CD8-positive, alpha-beta memory T cell (primary cell): ENCODE data around the gene SFMBT1. TPM values are rescaled to one million over a fixed set of nuclear protein-coding genes. Genes with fewer than 3 reads are reported as not detected.

Experiments used
- CTCF ChIA-PET: fragments of 350-600 bp; sonication (Branson Sonifier 250); formaldehyde crosslinking; loops from one replicate; lab custom pipeline; 2021; ENCODE audit warnings: antibody characterized with exemption; lab: Charles Lee
- POLR2A ChIA-PET: fragments of 350-600 bp; sonication (Branson Sonifier 250); formaldehyde crosslinking; loops from one replicate; lab custom pipeline; 2021; ENCODE audit warnings: antibody characterized with exemption; lab: Charles Lee
- DNase-seq, 5 donors: peaks; one replicate each; pipeline versions ENCODE4 v3.0.0 to v3.0.0-alpha.2; 2020 to 2022; ENCODE audit warnings: mixed read lengths in 1 of 5
- H3K27ac ChIP-seq: one replicate; pipeline ENCODE4 v1.7.0; 2013; ENCODE audit warnings: low read depth, mild to moderate bottlenecking, low read length, moderate library complexity
- H3K27me3 ChIP-seq: 2 replicates; pipeline ENCODE4 v1.7.0; 2013; ENCODE audit warnings: low read length, mild to moderate bottlenecking; ENCODE audit not compliant: insufficient read depth, poor library complexity, severe bottlenecking
- H3K36me3 ChIP-seq: 2 replicates; pipeline ENCODE4 v1.7.0; 2013; ENCODE audit warnings: mild to moderate bottlenecking, low read length, moderate library complexity; ENCODE audit not compliant: insufficient read depth
- H3K4me1 ChIP-seq: 2 replicates; pipeline ENCODE4 v1.7.0; 2013; ENCODE audit warnings: mild to moderate bottlenecking, low read length, moderate library complexity; ENCODE audit not compliant: insufficient read depth
- H3K4me3 ChIP-seq: 2 replicates; pipeline ENCODE4 v1.7.0; 2013; ENCODE audit warnings: mild to moderate bottlenecking, low read length
- H3K9me3 ChIP-seq: 2 replicates; pipeline ENCODE4 v1.7.0; 2013; ENCODE audit warnings: mild to moderate bottlenecking, low read length
- H3K27ac Mint-ChIP-seq, 8 donors: one replicate each; pipeline ENCODE4 v1.8.0; 2020 to 2021; ENCODE audit warnings: mixed read lengths in 8 of 8, mild to moderate bottlenecking in 6 of 8, inconsistent platforms in 3 of 8, moderate library complexity in 3 of 8
- H3K27me3 Mint-ChIP-seq, 2 donors: one replicate each; pipeline ENCODE4 v1.8.0; 2020 to 2021; ENCODE audit warnings: mixed read lengths in 2 of 2, mild to moderate bottlenecking in 1 of 2, moderate library complexity in 1 of 2
- H3K36me3 Mint-ChIP-seq, 3 donors: one replicate each; pipeline ENCODE4 v1.8.0; 2020 to 2021; ENCODE audit warnings: mixed read lengths in 3 of 3, inconsistent platforms in 1 of 3, mild to moderate bottlenecking in 1 of 3
- H3K4me1 Mint-ChIP-seq, 3 donors: one replicate each; pipeline ENCODE4 v1.8.0; 2020 to 2021; ENCODE audit warnings: mixed read lengths in 3 of 3, inconsistent platforms in 1 of 3, mild to moderate bottlenecking in 1 of 3
- H3K4me3 Mint-ChIP-seq, 7 donors: one replicate each; pipeline ENCODE4 v1.8.0; 2020 to 2021; ENCODE audit warnings: mixed read lengths in 7 of 7, mild to moderate bottlenecking in 6 of 7, moderate library complexity in 4 of 7, inconsistent platforms in 2 of 7
- H3K9me3 Mint-ChIP-seq, 5 donors: one replicate each; pipeline ENCODE4 v1.8.0; 2020 to 2022; ENCODE audit warnings: mixed read lengths in 5 of 5, mild to moderate bottlenecking in 3 of 5, moderate library complexity in 2 of 5, inconsistent platforms in 1 of 5
- polyA plus RNA-seq: library from polyadenylated mRNA; unstranded; fragments of 300-500 nt; fragmentation: Illumina TruSeq; gene quantifications from one replicate; pipeline ENCODE4 v1.2.3, GENCODE V29; 2021
- total RNA-seq, 2 experiments: library from RNA; stranded (reverse); gene quantifications; one replicate each; pipeline ENCODE4 v1.2.3, GENCODE V29; 2021

The SFMBT1 gene
- total and polyA plus RNA-seq, 3 experiments from 2014 or later = 17.0 to 21.0 (median 18.3) TPM

DNA sequence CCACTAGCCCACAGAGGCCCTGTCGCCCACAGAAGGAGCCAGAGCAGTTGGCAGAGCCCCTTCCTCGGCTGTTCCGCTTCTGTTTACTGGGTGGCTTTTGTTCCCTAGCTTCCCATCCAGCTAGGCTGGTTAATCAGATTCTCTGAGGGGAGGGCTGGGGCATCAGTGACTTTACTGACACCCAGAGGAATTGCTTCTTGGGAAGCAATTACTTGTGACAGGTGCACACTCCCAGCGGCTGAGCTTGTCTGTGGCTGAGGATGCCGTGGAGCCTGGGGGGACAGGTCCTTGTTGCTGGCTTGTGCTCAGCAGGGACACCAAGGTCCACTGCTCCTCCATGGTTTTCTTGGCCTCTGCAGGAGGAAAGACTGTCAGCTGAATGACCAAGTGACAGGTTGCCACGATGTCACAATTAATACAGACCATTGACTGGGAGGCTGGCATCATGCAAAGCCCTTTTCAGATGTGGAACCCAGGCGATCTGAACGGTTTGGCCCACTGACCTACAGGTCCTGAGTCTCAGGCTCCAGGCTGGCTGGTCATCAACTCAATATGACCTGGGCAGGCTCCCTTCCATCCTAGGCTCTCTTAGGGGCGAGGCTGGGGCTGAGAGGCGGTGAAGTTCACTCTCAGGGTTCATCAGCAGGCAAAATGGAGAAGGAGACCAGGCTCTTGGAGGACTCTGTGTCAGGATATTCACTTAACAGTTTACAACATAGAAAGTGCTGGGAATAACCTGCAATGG lies 31.8 kb upstream of the SFMBT1 start:
- H3K36me3 ChIP-seq = no peaks in the 10 kb centered on the region
- DNase-seq = no peak
- Mint-ChIP-seq H3K27me3 (no peaks in the 10 kb centered on the region), H3K9me3 (no peaks in the 10 kb centered on the region), H3K4me1 (peaks cover 7 to 11% (median 8%) of the 10 kb centered on the region in 3 donors), H3K27ac (peak overlapping the region in 1 of 8 donors; percentile 27), H3K4me3 (no peak overlapping the region), H3K36me3 (peaks cover 0 to 3% (median 0%) of the 10 kb centered on the region in 3 donors)
- no peak overlapping the region for H3K27ac ChIP-seq
- ChIA-PET POLR2A (no interaction called here), CTCF (no interaction called here)
- no peaks in the 10 kb centered on the region for H3K27me3 ChIP-seq
- H3K4me1 ChIP-seq = no peaks in the 10 kb centered on the region
- no peaks in the 10 kb centered on the region for H3K9me3 ChIP-seq
- H3K4me3 ChIP-seq = no peak overlapping the region

DNA sequence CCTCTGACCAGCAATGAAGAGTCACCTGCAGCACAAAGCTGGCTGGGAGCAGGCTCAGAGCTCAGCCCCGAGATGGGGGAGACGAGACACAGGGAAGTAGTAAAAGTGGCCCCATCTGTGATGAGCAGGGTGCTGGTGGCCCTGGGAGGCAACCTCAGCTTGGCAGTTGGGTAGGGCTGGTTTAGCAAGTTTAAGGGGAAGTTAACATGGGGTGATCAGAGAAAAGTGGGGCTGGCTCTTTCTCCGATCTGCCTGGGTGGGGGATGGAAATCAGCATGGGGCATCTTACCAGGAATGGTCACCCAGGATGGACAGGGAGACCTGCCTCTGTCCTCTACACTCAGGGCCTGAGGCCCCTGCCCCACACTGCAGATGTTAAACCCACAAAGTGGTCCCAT lies 29.9 kb upstream of the SFMBT1 start:
- H3K27ac Mint-ChIP-seq = peak overlapping the region in 1 of 8 donors; percentile 58
- no peaks in the 10 kb centered on the region for H3K9me3 ChIP-seq
- DNase-seq = no peak
- no peaks in the 10 kb centered on the region for H3K27me3 ChIP-seq
- ChIA-PET POLR2A (no interaction called here), CTCF (interaction anchor here (0.9 kb wide), 1 partner anchor 29 kb away, joined by 3 read pairs; no protein-coding TSS in a partner anchor)
- H3K36me3 ChIP-seq = no peaks in the 10 kb centered on the region
- H3K9me3 Mint-ChIP-seq = no peaks in the 10 kb centered on the region
- no peak overlapping the region for H3K4me3 ChIP-seq
- H3K4me3 Mint-ChIP-seq = peak overlapping the region in 2 of 7 donors; percentile 43 to 46
- H3K4me1 ChIP-seq = peaks cover 10% of the 10 kb centered on the region
- H3K36me3 Mint-ChIP-seq = peaks cover 0 to 3% (median 0%) of the 10 kb centered on the region in 3 donors
- no peaks in the 10 kb centered on the region for H3K27me3 Mint-ChIP-seq
- no peak overlapping the region for H3K27ac ChIP-seq
- H3K4me1 Mint-ChIP-seq = peaks cover 13 to 23% (median 14%) of the 10 kb centered on the region in 3 donors

GRCh38 chr3:53074761-53075742 lies 29.2 kb upstream of the SFMBT1 start:
- POLR2A ChIA-PET = no interaction called here
- H3K9me3 ChIP-seq = no peaks in the 10 kb centered on the region
- no peak for DNase-seq
- Mint-ChIP-seq H3K4me1 (peaks cover 13 to 23% (median 14%) of the 10 kb centered on the region in 3 donors), H3K9me3 (no peaks in the 10 kb centered on the region), H3K27ac (peak overlapping the region in 7 of 8 donors; percentile 28 to 86 (median 69)), H3K4me3 (peak overlapping the region in 3 of 7 donors; percentile 9 to 50 (median 25)), H3K36me3 (peaks cover 0 to 3% (median 0%) of the 10 kb centered on the region in 3 donors), H3K27me3 (no peaks in the 10 kb centered on the region)
- no peaks in the 10 kb centered on the region for H3K27me3 ChIP-seq
- no peak overlapping the region for H3K4me3 ChIP-seq
- H3K4me1 ChIP-seq = peaks cover 10% of the 10 kb centered on the region
- H3K27ac ChIP-seq = no peak overlapping the region
- CTCF ChIA-PET = interaction anchor here (0.9 to 1.4 kb wide), 3 partner anchors 8 to 231 kb away, joined by 3 read pairs; no protein-coding TSS in a partner anchor
- no peaks in the 10 kb centered on the region for H3K36me3 ChIP-seq

DNA sequence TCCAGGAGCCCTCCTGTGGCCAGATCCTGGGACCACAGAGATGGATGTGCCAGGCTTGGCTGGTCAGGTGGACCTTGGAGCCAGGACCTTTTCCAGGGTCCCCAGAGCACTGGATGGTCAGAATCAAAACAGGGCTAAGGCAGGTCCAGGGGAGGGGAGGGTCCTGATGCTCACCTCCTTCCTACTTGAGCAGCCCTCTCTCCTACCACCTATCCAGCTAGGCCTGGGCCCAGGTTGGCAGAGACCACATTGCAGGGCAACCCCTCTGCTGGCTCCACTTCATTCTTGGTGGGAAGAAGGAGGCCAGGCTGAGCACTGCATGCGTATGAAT lies 28.5 kb upstream of the SFMBT1 start:
- POLR2A ChIA-PET = interaction anchor here (1.1 kb wide), 1 partner anchor 304 kb away, joined by 3 read pairs; the partner anchor contains the start of gene NEK4
- DNase-seq = no peak
- no peaks in the 10 kb centered on the region for H3K27me3 ChIP-seq
- H3K9me3 ChIP-seq = no peaks in the 10 kb centered on the region
- CTCF ChIA-PET = interaction anchor here (1.1 to 1.4 kb wide), 2 partner anchors 9 to 230 kb away, joined by 3 read pairs; no protein-coding TSS in a partner anchor
- no peaks in the 10 kb centered on the region for H3K36me3 ChIP-seq
- H3K27ac Mint-ChIP-seq = peak overlapping the region; percentile 28 to 86 (median 54)
- H3K4me1 ChIP-seq = peaks cover 10% of the 10 kb centered on the region
- H3K27me3 Mint-ChIP-seq = no peaks in the 10 kb centered on the region
- H3K4me1 Mint-ChIP-seq = peaks cover 13 to 23% (median 14%) of the 10 kb centered on the region in 3 donors
- no peak overlapping the region for H3K4me3 ChIP-seq
- no peak overlapping the region for H3K27ac ChIP-seq
- H3K9me3 Mint-ChIP-seq = no peaks in the 10 kb centered on the region
- peaks cover 0 to 3% (median 0%) of the 10 kb centered on the region in 3 donors for H3K36me3 Mint-ChIP-seq
- H3K4me3 Mint-ChIP-seq = peak overlapping the region; percentile 9 to 73 (median 52)

- Histone ChIP-seq H3K9me3 (no peaks in the 10 kb centered on the region), H3K27ac (peak overlapping the region; percentile 72), H3K4me1 (peaks cover 10% of the 10 kb centered on the region), H3K4me3 (peak overlapping the region; percentile 88), H3K27me3 (no peaks in the 10 kb centered on the region), H3K36me3 (no peaks in the 10 kb centered on the region)
- Mint-ChIP-seq H3K36me3 (peaks cover 0 to 3% (median 0%) of the 10 kb centered on the region in 3 donors), H3K27me3 (no peaks in the 10 kb centered on the region), H3K4me3 (peak overlapping the region; percentile 85 to 96 (median 91)), H3K27ac (peak overlapping the region; percentile 86 to 98 (median 94)), H3K4me1 (peaks cover 13 to 23% (median 14%) of the 10 kb centered on the region in 3 donors), H3K9me3 (no peaks in the 10 kb centered on the region)
- no peak for DNase-seq
- POLR2A ChIA-PET = interaction anchor here (1.0 to 1.1 kb wide), 2 partner anchors 10 to 303 kb away, joined by 3 read pairs; partner anchors contain the start of gene NEK4
- CTCF ChIA-PET = interaction anchor here (1.1 to 1.4 kb wide), 3 partner anchors 10 to 230 kb away, joined by 3 to 6 read pairs (median 3); no protein-coding TSS in a partner anchor
Observed at GRCh38 chr3:53073553-53074365, 27.9 kb upstream of the SFMBT1 start.

GRCh38 chr3:53072653-53073552 lies 27.0 kb upstream of the SFMBT1 start:
- H3K4me1 Mint-ChIP-seq = peaks cover 13 to 23% (median 14%) of the 10 kb centered on the region in 3 donors
- H3K9me3 Mint-ChIP-seq = no peaks in the 10 kb centered on the region
- peaks cover 0 to 3% (median 0%) of the 10 kb centered on the region in 3 donors for H3K36me3 Mint-ChIP-seq
- H3K27ac ChIP-seq = peak overlapping the region; percentile 72
- no peaks in the 10 kb centered on the region for H3K27me3 ChIP-seq
- H3K4me3 ChIP-seq = peak overlapping the region; percentile 88
- H3K27me3 Mint-ChIP-seq = no peaks in the 10 kb centered on the region
- H3K36me3 ChIP-seq = no peaks in the 10 kb centered on the region
- DNase-seq = peak; percentile 76 to 90 (median 81)
- POLR2A ChIA-PET = interaction anchor here (1.0 to 1.1 kb wide), 2 partner anchors 10 to 27 kb away, joined by 3 to 4 read pairs; partner anchors contain the start of gene SFMBT1
- CTCF ChIA-PET = interaction anchor here (0.7 to 1.4 kb wide), 5 partner anchors 11 to 138 kb away, joined by 3 to 6 read pairs (median 3); no protein-coding TSS in a partner anchor
- peaks cover 10% of the 10 kb centered on the region for H3K4me1 ChIP-seq
- no peaks in the 10 kb centered on the region for H3K9me3 ChIP-seq
- H3K4me3 Mint-ChIP-seq = peak overlapping the region; percentile 85 to 96 (median 91)
- H3K27ac Mint-ChIP-seq = peak overlapping the region; percentile 90 to 98 (median 94)
